Activated CD8-positive, alpha-beta T cell treated with anti-CD3 and anti-CD28 coated beads for 36 hours (primary cell): Measurements from ENCODE around the gene UVRAG. TPM values are rescaled to one million over a fixed set of nuclear protein-coding genes. Genes with fewer than 3 reads are reported as not detected.

Experiments used
- ATAC-seq: fragments of 200-7000 bp; cut with Tn5 transposase; one replicate; pipeline ENCODE4 v1.10.0; 2021; ENCODE audit warnings: mild to moderate bottlenecking, moderate library complexity
- CTCF ChIA-PET: fragments of 350-600 bp; sonication (Branson Sonifier 250); formaldehyde crosslinking; loops from one replicate; lab custom pipeline; 2021; ENCODE audit warnings: antibody characterized with exemption; lab: Charles Lee
- POLR2A ChIA-PET: fragments of 350-600 bp; sonication (Branson Sonifier 250); formaldehyde crosslinking; loops from one replicate; lab custom pipeline; 2021; ENCODE audit warnings: antibody characterized with exemption; lab: Charles Lee
- DNase-seq: peaks from one replicate; pipeline ENCODE4 v3.0.0-alpha.2; 2020
- H3K27ac Mint-ChIP-seq: one replicate; pipeline ENCODE4 v1.8.0; 2021; ENCODE audit warnings: mild to moderate bottlenecking, mixed read lengths
- H3K27me3 Mint-ChIP-seq: one replicate; pipeline ENCODE4 v1.8.0; 2021; ENCODE audit warnings: mixed read lengths
- H3K36me3 Mint-ChIP-seq: one replicate; pipeline ENCODE4 v1.8.0; 2021; ENCODE audit warnings: low read depth, mixed read lengths
- H3K4me1 Mint-ChIP-seq: one replicate; pipeline ENCODE4 v1.8.0; 2021; ENCODE audit warnings: low read depth, mixed read lengths
- H3K4me3 Mint-ChIP-seq: one replicate; pipeline ENCODE4 v1.8.0; 2021; ENCODE audit warnings: mild to moderate bottlenecking, moderate library complexity, mixed read lengths
- H3K9me3 Mint-ChIP-seq: one replicate; pipeline ENCODE4 v1.8.0; 2021; ENCODE audit warnings: mixed read lengths
- intact Hi-C: fragments of 100-400 bp; cut with micrococcal nuclease; formaldehyde crosslinking; loops from one replicate; pipeline ENCODE4 v1.10.0; 2022
- total RNA-seq, 2 experiments: library from RNA; stranded (reverse); gene quantifications; one replicate each; pipeline ENCODE4 v1.2.3, GENCODE V29; 2021
- TF ChIP-seq, protein P1 (sequence below): fragments of 200-600 bp; IDR thresholded peaks from one replicate; pipeline ENCODE4 v1.8.0; 2022; ENCODE audit warnings: antibody characterized with exemption, mild to moderate bottlenecking

The UVRAG gene
- total RNA-seq, 2 experiments from 2014 or later = 14.4 to 15.7 TPM

DNA sequence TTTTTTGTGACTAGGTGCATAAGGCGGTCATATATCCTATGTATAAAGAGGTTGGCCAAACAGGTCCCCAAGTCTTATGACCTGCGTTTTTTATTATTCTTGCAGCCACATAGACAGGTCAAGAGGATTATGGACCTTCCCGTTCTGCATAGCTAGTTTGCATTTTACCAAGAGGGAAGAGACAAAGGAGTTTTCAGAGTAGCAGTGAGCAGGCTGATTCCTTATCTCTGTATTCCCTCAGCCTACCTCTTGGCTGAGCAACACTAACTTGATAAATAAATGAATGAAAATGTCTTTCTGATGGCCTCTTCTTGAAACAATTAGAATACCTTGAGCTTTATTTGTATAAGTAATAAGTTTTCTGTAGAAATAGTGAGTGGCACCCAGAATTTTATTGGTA is 210.8 kb downstream of the UVRAG start:
- intact Hi-C loops = no loop called here
- DNase-seq (no peak), ATAC-seq (no peak)
- H3K27me3 Mint-ChIP-seq = no peaks in the 10 kb centered on the region
- peaks cover 5% of the 10 kb centered on the region for H3K4me1 Mint-ChIP-seq
- TF ChIP-seq, protein P1, sequence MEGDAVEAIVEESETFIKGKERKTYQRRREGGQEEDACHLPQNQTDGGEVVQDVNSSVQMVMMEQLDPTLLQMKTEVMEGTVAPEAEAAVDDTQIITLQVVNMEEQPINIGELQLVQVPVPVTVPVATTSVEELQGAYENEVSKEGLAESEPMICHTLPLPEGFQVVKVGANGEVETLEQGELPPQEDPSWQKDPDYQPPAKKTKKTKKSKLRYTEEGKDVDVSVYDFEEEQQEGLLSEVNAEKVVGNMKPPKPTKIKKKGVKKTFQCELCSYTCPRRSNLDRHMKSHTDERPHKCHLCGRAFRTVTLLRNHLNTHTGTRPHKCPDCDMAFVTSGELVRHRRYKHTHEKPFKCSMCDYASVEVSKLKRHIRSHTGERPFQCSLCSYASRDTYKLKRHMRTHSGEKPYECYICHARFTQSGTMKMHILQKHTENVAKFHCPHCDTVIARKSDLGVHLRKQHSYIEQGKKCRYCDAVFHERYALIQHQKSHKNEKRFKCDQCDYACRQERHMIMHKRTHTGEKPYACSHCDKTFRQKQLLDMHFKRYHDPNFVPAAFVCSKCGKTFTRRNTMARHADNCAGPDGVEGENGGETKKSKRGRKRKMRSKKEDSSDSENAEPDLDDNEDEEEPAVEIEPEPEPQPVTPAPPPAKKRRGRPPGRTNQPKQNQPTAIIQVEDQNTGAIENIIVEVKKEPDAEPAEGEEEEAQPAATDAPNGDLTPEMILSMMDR = no peak
- H3K9me3 Mint-ChIP-seq = no peaks in the 10 kb centered on the region
- ChIA-PET POLR2A (no interaction called here), CTCF (interaction anchor here (1.1 kb wide), 1 partner anchor 13 kb away, joined by 3 read pairs; no protein-coding TSS in a partner anchor)
- peaks cover 19% of the 10 kb centered on the region for H3K36me3 Mint-ChIP-seq
- no peak overlapping the region for H3K4me3 Mint-ChIP-seq
- H3K27ac Mint-ChIP-seq = no peak overlapping the region

DNA sequence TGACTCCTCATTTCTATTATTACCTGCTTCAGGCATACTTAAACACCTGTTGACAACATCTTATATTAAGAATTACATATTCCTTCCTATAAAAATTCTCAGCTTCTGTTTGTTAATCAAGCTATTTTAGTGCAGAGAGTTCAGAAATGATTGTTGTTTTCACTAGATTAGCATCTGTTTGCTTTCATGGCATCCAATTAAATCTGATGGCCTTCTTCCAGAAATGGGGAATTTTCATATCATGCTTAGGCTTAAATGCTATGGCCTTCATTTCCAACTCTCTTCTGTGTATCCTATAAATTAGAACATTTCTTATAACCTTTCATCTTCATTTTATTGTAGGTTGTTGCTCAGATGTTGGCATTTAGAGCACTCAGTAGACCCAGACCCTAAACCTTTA is 211.3 kb downstream of the UVRAG start:
- intact Hi-C loops = no loop called here
- TF ChIP-seq, protein P1 = no peak
- ChIA-PET CTCF (no interaction called here), POLR2A (no interaction called here)
- ATAC-seq = no peak
- no peak for DNase-seq
- Mint-ChIP-seq H3K27ac (no peak overlapping the region), H3K36me3 (peaks cover 16% of the 10 kb centered on the region), H3K27me3 (no peaks in the 10 kb centered on the region), H3K9me3 (no peaks in the 10 kb centered on the region), H3K4me3 (no peak overlapping the region), H3K4me1 (peaks cover 2% of the 10 kb centered on the region)

DNA sequence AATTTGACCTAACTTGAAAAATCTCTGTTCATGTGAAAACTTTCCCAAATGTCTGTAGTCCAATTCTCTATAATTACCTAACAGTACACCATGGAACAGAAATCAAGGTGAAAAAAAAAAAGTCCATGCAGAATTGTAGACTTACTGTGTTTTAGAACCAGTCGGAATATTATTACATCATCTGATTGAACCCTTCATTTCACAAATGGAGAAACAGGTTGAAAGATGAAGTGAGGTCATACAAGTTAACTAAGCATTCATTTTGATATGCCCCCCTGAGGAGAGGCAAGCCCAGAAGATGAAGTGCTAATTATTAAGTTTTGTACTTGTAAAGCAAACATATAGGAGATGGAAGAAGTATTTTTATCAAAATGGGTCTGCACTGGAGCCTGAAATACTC is 211.9 kb downstream of the UVRAG start:
- TF ChIP-seq, protein P1 = no peak
- H3K4me1 Mint-ChIP-seq = no peaks in the 10 kb centered on the region
- H3K4me3 Mint-ChIP-seq = no peak overlapping the region
- DNase-seq (no peak), ATAC-seq (no peak)
- no peak overlapping the region for H3K27ac Mint-ChIP-seq
- H3K27me3 Mint-ChIP-seq = no peaks in the 10 kb centered on the region
- POLR2A ChIA-PET = no interaction called here
- no peaks in the 10 kb centered on the region for H3K9me3 Mint-ChIP-seq
- intact Hi-C loops = no loop called here
- peaks cover 12% of the 10 kb centered on the region for H3K36me3 Mint-ChIP-seq
- CTCF ChIA-PET = no interaction called here

DNA sequence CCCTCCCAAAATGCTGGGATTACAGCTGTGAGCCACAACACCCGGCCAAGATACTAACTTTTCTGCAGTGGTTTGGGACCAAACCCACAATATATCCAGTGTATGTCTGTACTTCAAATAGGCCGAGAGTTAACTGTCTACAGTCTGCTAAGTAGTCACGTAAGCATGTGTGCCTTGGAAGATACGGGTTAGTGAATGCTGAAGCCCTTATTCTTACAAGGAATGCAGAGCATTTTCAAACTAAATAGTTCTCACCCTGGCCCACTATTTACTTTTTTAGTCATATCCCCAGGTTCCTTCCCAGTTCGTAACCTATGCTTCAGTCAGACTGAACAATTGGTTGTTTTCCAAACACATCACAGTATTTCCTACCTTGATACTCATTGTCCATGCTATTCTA is 215.3 kb downstream of the UVRAG start:
- POLR2A ChIA-PET = interaction anchor here (0.6 kb wide), 1 partner anchor 48 kb away, joined by 4 read pairs; no protein-coding TSS in a partner anchor
- H3K27ac Mint-ChIP-seq = no peak overlapping the region
- ATAC-seq = no peak

DNA sequence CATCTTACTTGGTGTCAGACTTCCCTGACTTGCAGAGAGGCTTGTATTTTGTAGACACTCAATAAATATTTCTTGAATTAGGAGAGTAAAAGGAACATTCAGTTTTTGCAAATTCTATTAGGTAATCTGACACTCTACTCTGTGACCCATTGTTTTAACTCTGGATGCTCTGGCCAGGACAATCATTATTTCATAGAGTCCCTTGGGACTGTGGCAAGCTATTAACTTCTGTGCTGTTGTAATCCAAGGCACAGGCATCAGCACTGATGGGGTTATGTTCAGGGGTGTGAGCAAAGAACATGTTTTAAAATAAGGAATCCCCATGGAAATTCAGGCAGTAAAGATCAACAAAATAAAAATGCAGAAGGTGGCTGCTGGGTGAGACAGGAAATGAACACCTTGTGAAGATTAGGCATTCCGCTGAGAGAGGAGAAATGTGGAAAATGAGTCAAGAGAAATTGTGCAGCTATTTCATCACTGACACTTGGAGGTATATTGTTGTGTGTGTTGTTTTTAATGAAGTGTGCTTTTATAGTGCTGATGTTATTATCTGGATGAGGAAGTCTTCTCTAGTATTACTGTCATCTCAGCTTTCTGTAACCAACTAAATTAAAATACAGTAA is 216.1 kb downstream of the UVRAG start:
- DNase-seq (no peak), ATAC-seq (no peak)
- CTCF ChIA-PET = interaction anchor here (1.0 kb wide), 1 partner anchor 121 kb away, joined by 3 read pairs; no protein-coding TSS in a partner anchor
- Mint-ChIP-seq H3K27me3 (no peaks in the 10 kb centered on the region), H3K27ac (no peak overlapping the region), H3K4me3 (no peak overlapping the region), H3K4me1 (no peaks in the 10 kb centered on the region), H3K9me3 (no peaks in the 10 kb centered on the region), H3K36me3 (peaks cover 6% of the 10 kb centered on the region)
- TF ChIP-seq, protein P1 = no peak
- intact Hi-C loops = no loop called here
- POLR2A ChIA-PET = interaction anchor here (0.6 kb wide), 1 partner anchor 47 kb away, joined by 4 read pairs; no protein-coding TSS in a partner anchor

More for the DNA sequence above, 215.3 kb downstream of the UVRAG start:
- DNase-seq = no peak
- Mint-ChIP-seq H3K9me3 (no peaks in the 10 kb centered on the region), H3K4me1 (no peaks in the 10 kb centered on the region), H3K27me3 (no peaks in the 10 kb centered on the region), H3K36me3 (peaks cover 6% of the 10 kb centered on the region), H3K4me3 (no peak overlapping the region)
- intact Hi-C loops = no loop called here
- TF ChIP-seq, protein P1 = no peak
- CTCF ChIA-PET = interaction anchor here (1.0 kb wide), 1 partner anchor 122 kb away, joined by 3 read pairs; no protein-coding TSS in a partner anchor
